Fibroblast of the aortic adventitia (primary cell): ENCODE results near the gene SLC10A3. TPM values are rescaled to one million over a fixed set of nuclear protein-coding genes. Genes with fewer than 3 reads are reported as not detected.

ENCODE experiments used
- DNase-seq: peaks from one replicate; pipeline ENCODE4 v3.0.0-alpha.2; 2010; ENCODE audit warnings: low read depth
- H3K4me3 ChIP-seq: 2 replicates; pipeline ENCODE4 v1.5.1; 2011; ENCODE audit warnings: low read depth, mild to moderate bottlenecking, control low read depth, low read length, moderate library complexity
- total RNA-seq: library from RNA; depleted of rRNA; stranded (reverse); fragments of >200 nt; gene quantifications from 2 replicates; pipeline ENCODE4 v1.2.3, GENCODE V29; 2012; ENCODE audit warnings: low replicate concordance
- TF ChIP-seq, protein P1 (sequence below): IDR thresholded peaks from 2 replicates; pipeline ENCODE4 v1.5.1; 2011; ENCODE audit warnings: mild to moderate bottlenecking, low read length, control low read depth, inconsistent platforms; ENCODE audit not compliant: insufficient read depth

SLC10A3 gene
- total RNA-seq, 1 donor: 28.6 TPM

- TF ChIP-seq, protein P1, sequence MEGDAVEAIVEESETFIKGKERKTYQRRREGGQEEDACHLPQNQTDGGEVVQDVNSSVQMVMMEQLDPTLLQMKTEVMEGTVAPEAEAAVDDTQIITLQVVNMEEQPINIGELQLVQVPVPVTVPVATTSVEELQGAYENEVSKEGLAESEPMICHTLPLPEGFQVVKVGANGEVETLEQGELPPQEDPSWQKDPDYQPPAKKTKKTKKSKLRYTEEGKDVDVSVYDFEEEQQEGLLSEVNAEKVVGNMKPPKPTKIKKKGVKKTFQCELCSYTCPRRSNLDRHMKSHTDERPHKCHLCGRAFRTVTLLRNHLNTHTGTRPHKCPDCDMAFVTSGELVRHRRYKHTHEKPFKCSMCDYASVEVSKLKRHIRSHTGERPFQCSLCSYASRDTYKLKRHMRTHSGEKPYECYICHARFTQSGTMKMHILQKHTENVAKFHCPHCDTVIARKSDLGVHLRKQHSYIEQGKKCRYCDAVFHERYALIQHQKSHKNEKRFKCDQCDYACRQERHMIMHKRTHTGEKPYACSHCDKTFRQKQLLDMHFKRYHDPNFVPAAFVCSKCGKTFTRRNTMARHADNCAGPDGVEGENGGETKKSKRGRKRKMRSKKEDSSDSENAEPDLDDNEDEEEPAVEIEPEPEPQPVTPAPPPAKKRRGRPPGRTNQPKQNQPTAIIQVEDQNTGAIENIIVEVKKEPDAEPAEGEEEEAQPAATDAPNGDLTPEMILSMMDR: no peak
- no peak for DNase-seq
- peak within 1 kb of the TSS; percentile 75 for H3K4me3 ChIP-seq
These were observed 32.1 kb downstream of the SLC10A3 start, which contains the start of gene PLXNA3 for GRCh38 chrX:154458116-154458953. TSS of gene PLXNA3 (plus strand) at chrX:154458281. CDS start at chrX:154460184, 1,903 bp downstream.

- TF ChIP-seq, protein P1: no peak
- peak overlapping the region; percentile 58 for H3K4me3 ChIP-seq
- DNase-seq: no peak
These were observed 32.8 kb downstream of the SLC10A3 start for GRCh38 chrX:154457491-154458115.

GRCh38 chrX:154452823-154453222 is 37.6 kb downstream of the SLC10A3 start:
- DNase-seq: no peak
- no peak overlapping the region for H3K4me3 ChIP-seq
- TF ChIP-seq, protein P1: no peak

GRCh38 chrX:154450312-154450711 is 40.1 kb downstream of the SLC10A3 start:
- DNase-seq: no peak
- TF ChIP-seq, protein P1: no peak
- no peak overlapping the region for H3K4me3 ChIP-seq

GRCh38 chrX:154449618-154450017 is 40.8 kb downstream of the SLC10A3 start:
- no peak for DNase-seq
- TF ChIP-seq, protein P1: no peak
- no peak overlapping the region for H3K4me3 ChIP-seq

DNA sequence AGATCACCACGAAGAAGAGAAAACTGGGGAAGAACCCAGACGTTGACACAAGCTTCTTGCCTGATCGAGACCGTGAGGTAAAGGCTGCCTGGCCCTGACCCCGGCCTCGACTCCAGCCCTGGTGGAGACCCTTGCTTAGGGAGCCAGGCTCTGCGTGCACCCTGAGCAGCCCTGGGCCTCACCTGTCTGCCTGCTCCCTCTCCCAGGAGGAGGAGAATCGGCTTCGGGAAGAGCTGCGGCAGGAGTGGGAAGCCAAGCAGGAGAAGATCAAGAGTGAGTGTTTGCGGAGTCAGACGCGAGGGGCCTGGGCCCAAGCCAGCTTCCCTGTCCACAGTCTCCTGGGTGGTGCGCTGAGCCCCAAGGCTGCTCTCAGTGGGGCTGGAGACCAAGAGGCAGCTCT is 41.9 kb downstream of the SLC10A3 start:
- TF ChIP-seq, protein P1: no peak
- DNase-seq: no peak
- H3K4me3 ChIP-seq: no peak overlapping the region
